ENCODE measurements around the gene OGDH. TPM values are rescaled to one million over a fixed set of nuclear protein-coding genes. Genes with fewer than 3 reads are reported as not detected.
A peak's percentile ranks its signal among the peaks of the same experiment; 100 is the strongest.

The OGDH gene
- total RNA-seq, 2 experiments from 2014 or later, result 103 to 105 TPM

DNA sequence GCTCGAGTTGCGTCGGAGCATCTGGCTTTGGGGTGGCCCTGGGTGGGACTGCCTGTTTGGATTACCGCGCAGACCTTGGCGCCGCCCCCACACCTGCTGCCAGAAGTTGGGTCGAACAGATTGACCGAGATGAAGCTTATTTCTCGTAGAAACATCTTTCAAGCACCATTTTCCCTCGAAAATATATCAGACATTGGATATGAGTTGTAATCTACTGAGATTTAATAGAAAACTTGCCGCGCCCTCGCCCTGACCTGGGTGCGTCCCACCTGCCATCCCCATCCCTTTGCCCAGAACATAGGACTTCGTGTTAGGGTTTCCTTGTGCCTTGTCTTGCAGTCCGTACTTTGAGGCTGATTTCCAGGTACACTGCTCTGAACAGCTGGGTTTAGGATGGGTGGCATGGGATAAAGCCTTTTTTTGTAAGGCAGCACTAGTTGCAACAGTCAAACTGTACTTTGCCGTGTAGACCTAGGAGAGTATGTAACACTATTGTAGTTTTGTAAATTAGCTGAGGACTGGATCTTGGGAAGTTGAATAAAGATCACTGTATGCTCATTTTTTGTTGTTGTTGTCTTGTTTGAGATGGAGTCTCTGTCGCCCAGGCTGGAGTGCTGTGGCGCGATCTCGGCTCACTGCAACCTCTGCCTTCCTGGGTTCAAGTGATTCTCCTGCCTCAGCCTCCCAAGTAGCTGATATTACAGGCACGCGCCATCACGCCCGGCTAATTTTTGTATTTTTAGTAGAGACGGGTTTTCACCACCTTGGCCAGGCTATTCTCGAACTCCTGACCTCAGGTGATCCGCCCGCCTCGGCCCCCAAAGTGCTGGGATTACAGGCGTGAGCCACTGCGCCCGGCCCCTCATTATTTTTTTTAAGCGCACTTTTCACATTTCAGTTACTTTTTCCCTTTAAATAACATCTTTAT, 978 bp downstream of the OGDH start:
- no peaks in the 10 kb centered on the region for H3K27me3 Mint-ChIP-seq
- no peak for DNase-seq
- peak overlapping the region; percentile 98 for H3K27ac Mint-ChIP-seq
- peaks cover 7% of the 10 kb centered on the region for H3K36me3 Mint-ChIP-seq
- H3K4me3 Mint-ChIP-seq, result peak overlapping the region; percentile 82
- H3K9me3 Mint-ChIP-seq, result no peaks in the 10 kb centered on the region
- POLR2A ChIA-PET, result interaction anchor here (0.6 to 4.2 kb wide), 16 partner anchors 9 to 278 kb away, joined by 3 to 60 read pairs (median 10); partner anchors contain the start of genes DDX56, H2AZ2, PPIA and PURB
- intact Hi-C loops (cut with micrococcal nuclease), result loop anchor here (2.0 kb wide), 1 partner anchor 393 kb away; the partner anchor contains the start of gene CCM2
- CTCF ChIA-PET, result interaction anchor here (0.7 to 2.3 kb wide), 9 partner anchors 10 to 407 kb away, joined by 3 to 10 read pairs (median 3); partner anchors contain the start of genes PPIA and YKT6
- peaks cover 42% of the 10 kb centered on the region for H3K4me1 Mint-ChIP-seq (ENCODE audit: low read depth)

GRCh38 chr7:44608916-44609648, 2.7 kb downstream of the OGDH start:
- Mint-ChIP-seq H3K9me3 (no peaks in the 10 kb centered on the region), H3K4me1 (ENCODE audit: low read depth) (peaks cover 45% of the 10 kb centered on the region), H3K27ac (peak overlapping the region; percentile 65), H3K36me3 (peaks cover 7% of the 10 kb centered on the region), H3K4me3 (peak overlapping the region; percentile 46), H3K27me3 (no peaks in the 10 kb centered on the region)
- intact Hi-C loops (cut with micrococcal nuclease), result no loop called here
- ChIA-PET CTCF (interaction anchor here (1.3 to 1.6 kb wide), 2 partner anchors 8 to 44 kb away, joined by 3 read pairs; no protein-coding TSS in a partner anchor), POLR2A (interaction anchor here (0.7 to 3.4 kb wide), 3 partner anchors 8 to 277 kb away, joined by 4 to 43 read pairs (median 21); no protein-coding TSS in a partner anchor)
- peak; percentile 43 for DNase-seq

DNA sequence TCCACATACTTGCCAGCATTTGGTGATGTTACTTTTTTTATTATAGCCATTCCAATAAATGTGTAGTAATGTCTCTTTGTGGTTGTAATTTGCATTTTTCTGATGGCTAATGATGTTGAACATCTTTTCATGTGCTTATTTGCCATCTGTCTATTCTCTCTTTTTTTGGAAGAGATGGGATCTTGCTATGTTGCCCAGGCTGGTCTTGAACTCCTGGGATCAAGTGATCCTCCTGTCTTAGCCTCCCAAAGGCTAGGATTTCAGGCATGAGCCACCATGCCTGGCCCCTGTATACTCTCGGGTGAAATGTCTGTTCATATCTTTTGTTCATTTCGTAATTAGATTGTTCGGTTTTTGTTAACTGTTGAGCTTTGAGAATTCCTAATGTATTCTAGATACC, 3.4 kb downstream of the OGDH start:
- peak overlapping the region; percentile 16 for H3K4me3 Mint-ChIP-seq
- H3K27ac Mint-ChIP-seq, result peak overlapping the region; percentile 56
- intact Hi-C loops (cut with micrococcal nuclease), result no loop called here
- ChIA-PET CTCF (interaction anchor here (1.6 kb wide), 1 partner anchor 45 kb away, joined by 3 read pairs; no protein-coding TSS in a partner anchor), POLR2A (interaction anchor here (0.7 kb wide), 2 partner anchors 29 to 276 kb away, joined by 3 to 4 read pairs; no protein-coding TSS in a partner anchor)
- no peaks in the 10 kb centered on the region for H3K9me3 Mint-ChIP-seq
- no peak for DNase-seq
- peaks cover 7% of the 10 kb centered on the region for H3K36me3 Mint-ChIP-seq
- H3K27me3 Mint-ChIP-seq, result no peaks in the 10 kb centered on the region
- H3K4me1 Mint-ChIP-seq (ENCODE audit: low read depth), result peaks cover 51% of the 10 kb centered on the region

DNA sequence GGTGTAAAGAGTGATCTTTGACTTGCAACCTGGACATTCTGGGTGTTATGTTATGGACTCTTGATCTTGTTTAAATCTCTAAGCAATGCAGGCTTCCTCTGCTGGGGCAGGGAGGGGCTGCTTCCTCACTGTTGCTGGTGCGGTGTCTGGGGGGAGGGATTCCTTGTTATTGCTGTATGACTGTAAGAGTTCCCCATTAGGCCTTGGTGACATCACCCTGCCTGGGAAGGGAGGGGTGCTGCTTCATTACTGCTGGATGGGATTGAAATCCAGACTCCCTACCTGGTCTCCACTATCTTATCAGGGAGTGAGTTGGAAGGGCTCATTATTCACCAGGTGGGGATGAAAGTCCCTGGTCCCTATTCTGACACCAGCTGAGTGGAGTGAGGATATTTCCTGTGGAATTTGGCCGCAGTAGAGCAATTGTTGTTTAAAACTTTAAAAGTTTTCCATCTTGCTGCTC, 8.8 kb downstream of the OGDH start:
- Mint-ChIP-seq H3K36me3 (peaks cover 6% of the 10 kb centered on the region), H3K4me3 (peak overlapping the region; percentile 1), H3K4me1 (ENCODE audit: low read depth) (peaks cover 63% of the 10 kb centered on the region), H3K27me3 (no peaks in the 10 kb centered on the region), H3K9me3 (no peaks in the 10 kb centered on the region), H3K27ac (peak overlapping the region; percentile 65)
- DNase-seq, result peak; percentile 66
- POLR2A ChIA-PET, result interaction anchor here (0.7 kb wide), 1 partner anchor 265 kb away, joined by 3 read pairs; no protein-coding TSS in a partner anchor
- CTCF ChIA-PET, result no interaction called here
- intact Hi-C loops (cut with micrococcal nuclease), result loop anchor here (5.0 kb wide), 1 partner anchor 362 kb away; the partner anchor contains the start of gene MYO1G

GRCh38 chr7:44615793-44616192, 9.4 kb downstream of the OGDH start:
- Mint-ChIP-seq H3K4me3 (no peak overlapping the region), H3K36me3 (peaks cover 8% of the 10 kb centered on the region)
- DNase-seq, result no peak

DNA sequence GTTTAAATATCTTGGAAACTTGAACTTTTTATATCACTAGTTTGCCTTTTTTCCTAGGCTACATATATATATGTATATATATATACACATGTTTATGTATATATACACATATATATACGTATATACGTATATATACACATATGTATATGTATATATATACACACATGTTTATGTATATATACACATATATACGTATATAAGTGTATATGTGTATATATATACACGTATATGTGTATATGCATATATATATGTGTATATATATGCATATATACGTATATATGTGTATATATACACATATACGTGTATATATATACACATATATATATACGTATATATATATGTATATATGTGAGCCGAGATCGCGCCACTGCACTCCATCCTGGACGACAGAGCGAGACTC, 10.1 kb downstream of the OGDH start:
- Mint-ChIP-seq H3K27me3 (no peaks in the 10 kb centered on the region), H3K9me3 (no peaks in the 10 kb centered on the region), H3K36me3 (peaks cover 11% of the 10 kb centered on the region), H3K4me1 (ENCODE audit: low read depth) (peaks cover 75% of the 10 kb centered on the region), H3K4me3 (no peak overlapping the region), H3K27ac (no peak overlapping the region)
- CTCF ChIA-PET, result interaction anchor here (1.2 to 2.2 kb wide), 4 partner anchors 8 to 120 kb away, joined by 3 to 10 read pairs (median 6); no protein-coding TSS in a partner anchor
- POLR2A ChIA-PET, result interaction anchor here (0.6 to 1.9 kb wide), 7 partner anchors 9 to 182 kb away, joined by 3 to 34 read pairs (median 6); partner anchors contain the start of gene OGDH
- DNase-seq, result no peak
- intact Hi-C loops (cut with micrococcal nuclease), result loop anchor here (5.0 kb wide), 1 partner anchor 361 kb away; the partner anchor contains the start of gene MYO1G

More at GRCh38 chr7:44615793-44616192, 9.4 kb downstream of the OGDH start:
- Mint-ChIP-seq H3K4me1 (ENCODE audit: low read depth) (peaks cover 68% of the 10 kb centered on the region), H3K27ac (peak overlapping the region; percentile 65), H3K27me3 (no peaks in the 10 kb centered on the region), H3K9me3 (no peaks in the 10 kb centered on the region)
- ChIA-PET CTCF (interaction anchor here (2.2 kb wide), 1 partner anchor 23 kb away, joined by 10 read pairs; no protein-coding TSS in a partner anchor), POLR2A (interaction anchor here (0.6 to 0.7 kb wide), 3 partner anchors 9 to 264 kb away, joined by 3 to 4 read pairs (median 3); partner anchors contain the start of gene OGDH)
- intact Hi-C loops (cut with micrococcal nuclease), result loop anchor here (5.0 kb wide), 1 partner anchor 362 kb away; the partner anchor contains the start of gene MYO1G

DNA sequence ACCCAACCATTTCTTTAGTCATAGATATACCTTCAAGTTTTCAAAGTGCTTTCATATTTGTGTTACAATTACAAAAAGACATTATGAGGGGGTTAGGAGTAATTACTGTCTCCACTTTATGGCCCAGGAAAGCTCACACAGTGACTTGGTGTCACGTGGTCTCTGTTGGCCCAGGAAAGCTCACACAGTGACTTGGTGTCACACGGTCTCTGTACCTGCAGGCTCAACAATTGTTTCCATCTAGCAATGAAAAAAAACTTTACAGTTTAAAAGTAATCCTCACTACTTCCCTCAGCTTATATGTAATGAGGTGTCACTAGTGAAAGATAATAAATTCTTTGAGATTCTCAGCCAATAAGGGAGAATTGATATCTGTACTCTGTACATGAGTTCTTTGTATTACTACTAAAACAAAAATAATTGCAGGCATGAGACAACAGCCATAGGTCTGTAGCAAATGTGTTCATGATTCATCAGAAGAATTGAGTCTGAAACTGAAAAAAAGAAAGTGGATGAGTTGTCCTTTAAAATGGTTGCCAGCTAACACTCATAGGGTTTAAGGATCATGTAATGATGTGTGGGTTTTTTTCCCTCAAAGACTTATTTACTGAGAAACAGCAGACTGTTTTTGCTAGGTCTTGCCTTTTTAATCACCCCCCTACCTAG, 10.9 kb downstream of the OGDH start:
- CTCF ChIA-PET, result interaction anchor here (1.2 to 2.2 kb wide), 4 partner anchors 9 to 119 kb away, joined by 3 to 10 read pairs (median 6); no protein-coding TSS in a partner anchor
- peak overlapping the region; percentile 95 for H3K27ac Mint-ChIP-seq
- intact Hi-C loops (cut with micrococcal nuclease), result loop anchor here (1.0 to 5.0 kb wide), 6 partner anchors 11 to 360 kb away; partner anchors contain the start of genes H2AZ2, MYO1G and OGDH
- peaks cover 78% of the 10 kb centered on the region for H3K4me1 Mint-ChIP-seq (ENCODE audit: low read depth)
- peak overlapping the region; percentile 49 for H3K4me3 Mint-ChIP-seq
- DNase-seq, result peak; percentile 73
- no peaks in the 10 kb centered on the region for H3K27me3 Mint-ChIP-seq
- no peaks in the 10 kb centered on the region for H3K9me3 Mint-ChIP-seq
- POLR2A ChIA-PET, result interaction anchor here (1.2 to 1.9 kb wide), 6 partner anchors 10 to 181 kb away, joined by 3 to 34 read pairs (median 14); partner anchors contain the start of gene OGDH
- peaks cover 11% of the 10 kb centered on the region for H3K36me3 Mint-ChIP-seq

DNA sequence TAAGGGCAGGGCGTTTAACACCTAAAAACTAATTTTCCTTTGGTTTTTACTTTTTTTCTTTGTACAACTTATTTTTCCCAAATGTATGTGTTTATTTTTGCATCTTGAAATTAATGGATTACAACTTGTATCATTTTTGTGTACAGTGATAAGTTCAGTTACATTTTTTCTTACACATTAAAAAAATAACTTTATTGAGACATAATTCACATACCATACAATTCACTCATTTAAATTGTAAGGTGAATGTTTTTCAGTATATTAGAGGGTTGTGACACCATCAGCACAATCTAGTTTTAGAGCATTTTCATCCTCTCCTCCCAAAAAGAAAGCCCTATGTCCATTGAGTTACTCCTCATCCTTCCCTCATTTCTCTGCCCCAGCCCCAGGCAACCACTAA, 11.6 kb downstream of the OGDH start:
- Mint-ChIP-seq H3K4me3 (peak overlapping the region; percentile 45), H3K36me3 (peaks cover 11% of the 10 kb centered on the region), H3K27ac (peak overlapping the region; percentile 95), H3K27me3 (no peaks in the 10 kb centered on the region), H3K9me3 (no peaks in the 10 kb centered on the region), H3K4me1 (ENCODE audit: low read depth) (peaks cover 84% of the 10 kb centered on the region)
- no peak for DNase-seq
- POLR2A ChIA-PET, result interaction anchor here (1.3 to 1.9 kb wide), 5 partner anchors 11 to 180 kb away, joined by 5 to 34 read pairs (median 21); partner anchors contain the start of gene OGDH
- intact Hi-C loops (cut with micrococcal nuclease), result loop anchor here (5.0 kb wide), 1 partner anchor 359 kb away; the partner anchor contains the start of gene MYO1G
- CTCF ChIA-PET, result interaction anchor here (2.2 kb wide), 1 partner anchor 21 kb away, joined by 10 read pairs; no protein-coding TSS in a partner anchor

- POLR2A ChIA-PET, result interaction anchor here (1.3 kb wide), 1 partner anchor 20 kb away, joined by 6 read pairs; no protein-coding TSS in a partner anchor
- peak; percentile 64 for DNase-seq
- no peaks in the 10 kb centered on the region for H3K27me3 Mint-ChIP-seq
- CTCF ChIA-PET, result interaction anchor here (0.8 to 1.1 kb wide), 2 partner anchors 20 to 179 kb away, joined by 3 to 5 read pairs; no protein-coding TSS in a partner anchor
- intact Hi-C loops (cut with micrococcal nuclease), result loop anchor here (5.0 kb wide), 1 partner anchor 359 kb away; the partner anchor contains the start of gene MYO1G
- peak overlapping the region; percentile 9 for H3K4me3 Mint-ChIP-seq
- peaks cover 12% of the 10 kb centered on the region for H3K36me3 Mint-ChIP-seq
- no peaks in the 10 kb centered on the region for H3K9me3 Mint-ChIP-seq
- H3K27ac Mint-ChIP-seq, result peak overlapping the region; percentile 95
- peaks cover 89% of the 10 kb centered on the region for H3K4me1 Mint-ChIP-seq (ENCODE audit: low read depth)
These were observed 12.3 kb downstream of the OGDH start for GRCh38 chr7:44618753-44619152.

GRCh38 chr7:44621034-44621749, 14.8 kb downstream of the OGDH start:
- H3K36me3 Mint-ChIP-seq, result peaks cover 27% of the 10 kb centered on the region
- no peaks in the 10 kb centered on the region for H3K27me3 Mint-ChIP-seq
- peaks cover 94% of the 10 kb centered on the region for H3K4me1 Mint-ChIP-seq (ENCODE audit: low read depth)
- peak overlapping the region; percentile 52 for H3K27ac Mint-ChIP-seq
- H3K9me3 Mint-ChIP-seq, result no peaks in the 10 kb centered on the region
- POLR2A ChIA-PET, result interaction anchor here (0.9 to 2.3 kb wide), 5 partner anchors 11 to 176 kb away, joined by 3 to 10 read pairs (median 5); partner anchors contain the start of gene OGDH
- H3K4me3 Mint-ChIP-seq, result no peak overlapping the region
- no peak for DNase-seq
- intact Hi-C loops (cut with micrococcal nuclease), result no loop called here
- CTCF ChIA-PET, result interaction anchor here (2.8 kb wide), 1 partner anchor 17 kb away, joined by 11 read pairs; no protein-coding TSS in a partner anchor
